Measurements from ENCODE around the gene CCDC137.

GRCh38 chr17:81701288-81702071 is 34.9 kb downstream of the CCDC137 start:
- TF ChIP-seq EP300 (IDR thresholded peaks at IDR 0.05) (no peak), POLR2AphosphoS5 (IDR thresholded peaks at IDR 0.05) (no peak), CTCF (IDR thresholded peaks at IDR 0.05) (no peak), POLR2A (IDR thresholded peaks at IDR 0.05) (no peak)
